K562 (cell line): ENCODE results near the gene KRT8. TPM values are rescaled to one million over a fixed set of nuclear protein-coding genes. Genes with fewer than 3 reads are reported as not detected.

Source experiments
- ARID1B ChIP-seq: fragments of 450-650 bp; IDR thresholded peaks from 2 replicates; pipeline ENCODE4 v1.6.1; 2016; ENCODE audit warnings: antibody characterized with exemption, mild to moderate bottlenecking, inconsistent platforms
- ATF7 ChIP-seq: fragments of 450-650 bp; IDR thresholded peaks from 2 replicates; pipeline ENCODE4 v1.7.1; 2014; ENCODE audit warnings: mild to moderate bottlenecking, moderate library complexity
- CCAR2 ChIP-seq: fragments of 200-400 bp; formaldehyde crosslinking; IDR thresholded peaks from 2 replicates; pipeline ENCODE4 v1.6.1; 2017; ENCODE audit warnings: mild to moderate bottlenecking, low read depth, low read length
- CEBPG ChIP-seq, 3 experiments: fragments of 200-800 bp in 1 of 3; sonication (Bioruptor generic) in 1 of 3; sonication (generic) in 1 of 3; formaldehyde crosslinking in 1 of 3; IDR thresholded peaks in 2 of 3; conservative IDR thresholded peaks in 1 of 3; 2 replicates each; pipeline versions ENCODE4 v1.6.1 to v1.8.0; 2016 to 2022; ENCODE audit warnings: missing compliant biosample characterization in 2 of 3, missing genetic modification characterization in 2 of 3, mild to moderate bottlenecking in 1 of 3, missing genetic modification reagents in 1 of 3
- DDX20 ChIP-seq: fragments of 450-650 bp; IDR thresholded peaks from 2 replicates; pipeline ENCODE4 v1.6.1; 2016; ENCODE audit warnings: missing genetic modification characterization, low read depth, mild to moderate bottlenecking, missing compliant biosample characterization, moderate library complexity
- EWSR1 ChIP-seq: fragments of 450-650 bp; IDR thresholded peaks from 2 replicates; pipeline ENCODE4 v1.6.1; 2018; ENCODE audit warnings: borderline replicate concordance, mild to moderate bottlenecking, low read depth, moderate library complexity; ENCODE audit not compliant: partially characterized antibody
- FOXP1 ChIP-seq: sonication (generic); formaldehyde crosslinking; IDR thresholded peaks from 2 replicates; pipeline ENCODE4 v1.8.0; 2022; ENCODE audit warnings: mild to moderate bottlenecking, missing genetic modification reagents
- IRF2 ChIP-seq: sonication (generic); formaldehyde crosslinking; IDR thresholded peaks from 2 replicates; pipeline ENCODE4 v1.8.1; 2022; ENCODE audit warnings: mild to moderate bottlenecking, missing genetic modification reagents
- JUNB ChIP-seq: fragments of 450-650 bp; formaldehyde crosslinking; conservative IDR thresholded peaks from 2 replicates; pipeline ENCODE4 v1.4.0; 2020; ENCODE audit warnings: mild to moderate bottlenecking
- L3MBTL2 ChIP-seq: fragments of 450-650 bp; IDR thresholded peaks from 2 replicates; pipeline ENCODE4 v1.6.1; 2016; ENCODE audit warnings: mild to moderate bottlenecking, moderate library complexity
- MCM2 ChIP-seq: fragments of 450-650 bp; IDR thresholded peaks from 2 replicates; pipeline ENCODE4 v1.6.1; 2017; ENCODE audit warnings: low read depth, mild to moderate bottlenecking
- MECOM ChIP-seq: fragments of 250-450 bp; sonication (Bioruptor Pico); IDR thresholded peaks from 2 replicates; pipeline ENCODE4 v1.8.0; 2022; ENCODE audit warnings: inconsistent platforms
- MTA1 ChIP-seq: fragments of 450-650 bp; IDR thresholded peaks from 2 replicates; pipeline ENCODE4 v1.6.1; 2017; ENCODE audit warnings: borderline replicate concordance
- NBN ChIP-seq: fragments of 450-650 bp; IDR thresholded peaks from 2 replicates; pipeline ENCODE4 v1.6.1; 2016; ENCODE audit warnings: low read depth, mild to moderate bottlenecking
- NCOA4 ChIP-seq: fragments of 450-650 bp; IDR thresholded peaks from 2 replicates; pipeline ENCODE4 v1.6.1; 2018; ENCODE audit warnings: mild to moderate bottlenecking; ENCODE audit not compliant: partially characterized antibody
- NFATC3 ChIP-seq: fragments of 450-650 bp; IDR thresholded peaks from 2 replicates; pipeline ENCODE4 v1.6.1; 2017; ENCODE audit warnings: mild to moderate bottlenecking
- NFE2L1 ChIP-seq: fragments of 450-650 bp; IDR thresholded peaks from 2 replicates; pipeline ENCODE4 v1.6.1; 2016; ENCODE audit warnings: missing genetic modification characterization, low read depth, mild to moderate bottlenecking, missing compliant biosample characterization, moderate library complexity, borderline replicate concordance
- NRF1 ChIP-seq, 2 experiments: fragments of 450-650 bp; IDR thresholded peaks in 1 of 2; conservative IDR thresholded peaks in 1 of 2; 2 replicates each; pipeline ENCODE4 v1.6.1; 2014; ENCODE audit warnings: mild to moderate bottlenecking in 2 of 2
- PYGO2 ChIP-seq: fragments of 450-650 bp; IDR thresholded peaks from 2 replicates; pipeline ENCODE4 v1.6.1; 2016; ENCODE audit warnings: mild to moderate bottlenecking, missing genetic modification characterization, moderate library complexity, missing compliant biosample characterization
- SP1 ChIP-seq: sonication (generic); formaldehyde crosslinking; IDR thresholded peaks from 2 replicates; pipeline ENCODE4 v1.8.1; 2022; ENCODE audit warnings: mild to moderate bottlenecking, missing genetic modification reagents
- TBP ChIP-seq: optimal IDR thresholded peaks from 2 replicates; pipeline ENCODE3; 2011; ENCODE audit warnings: low read depth, low read length, improper control_type of control experiment
- TCFL5 ChIP-seq: fragments of 250-450 bp; sonication (Bioruptor Pico); conservative IDR thresholded peaks from 2 replicates; pipeline ENCODE4 v1.6.1; 2021; ENCODE audit warnings: mild to moderate bottlenecking, moderate library complexity, matching md5 sums
- THRAP3 ChIP-seq: fragments of 450-650 bp; IDR thresholded peaks from 2 replicates; pipeline ENCODE4 v1.6.1; 2016; ENCODE audit warnings: mild to moderate bottlenecking, inconsistent platforms, borderline replicate concordance
- TSC22D4 ChIP-seq: fragments of 450-650 bp; IDR thresholded peaks from 2 replicates; pipeline ENCODE4 v1.6.1; 2016; ENCODE audit warnings: missing genetic modification characterization, missing biosample characterization, control low read depth
- WHSC1 ChIP-seq: IDR thresholded peaks from one replicate; pipeline ENCODE4 v1.6.1; 2012; ENCODE audit warnings: low read length, control low read depth, inconsistent platforms
- ZFPM2 ChIP-seq: fragments of 250-450 bp; sonication (Bioruptor Pico); IDR thresholded peaks from 2 replicates; pipeline ENCODE4 v1.5.1; 2022; ENCODE audit warnings: mild to moderate bottlenecking
- ZNF165 ChIP-seq: fragments of 250-450 bp; sonication (Bioruptor Pico); IDR thresholded peaks from 2 replicates; pipeline ENCODE4 v1.4.0; 2020; ENCODE audit warnings: borderline replicate concordance
- ZNF444 ChIP-seq: fragments of 250-450 bp; sonication (Bioruptor Pico); IDR thresholded peaks from 2 replicates; pipeline ENCODE4 v1.4.0; 2020; ENCODE audit warnings: mild to moderate bottlenecking, moderate library complexity
- ZNF717 ChIP-seq: fragments of 250-450 bp; sonication (Bioruptor Pico); IDR thresholded peaks from 2 replicates; pipeline ENCODE4 v1.5.0; 2021
- polyA plus RNA-seq, 8 experiments: library from polyadenylated mRNA; depleted of rRNA in 4 of 8; stranded (reverse) in 5 of 8; unstranded in 3 of 8; fragments of >200 nt; fragmentation: Nextera tagmentation in 2 of 8; fragmentation: Illumina TruSeq in 1 of 8; extraction: Ambion mirVana in 2 of 8; extraction: Trizol in 1 of 8; gene quantifications; 2 replicates each; pipeline versions ENCODE4 v1.2.1 to v1.2.3, GENCODE V29; 2011 to 2014; ENCODE audit warnings: inconsistent platforms in 1 of 8, missing spikeins in 1 of 8
- total RNA-seq, 7 experiments: library from RNA; depleted of rRNA in 6 of 7; stranded (reverse); fragments of >200 nt in 6 of 7; fragmentation: Illumina TruSeq in 2 of 7; extraction: Trizol in 2 of 7; gene quantifications; 2 replicates each; pipeline versions ENCODE4 v1.2.1 to v1.2.3, GENCODE V29; 2011 to 2021; ENCODE audit warnings: low replicate concordance in 1 of 7
- TF ChIP-seq, protein P1 (sequence below): fragments of 250-450 bp; sonication (Bioruptor Pico); IDR thresholded peaks from 2 replicates; pipeline ENCODE4 v1.9.0; 2021; ENCODE audit warnings: mild to moderate bottlenecking
- TF ChIP-seq, protein P2 (sequence below): sonication (generic); formaldehyde crosslinking; IDR thresholded peaks from 2 replicates; pipeline ENCODE4 v1.8.1; 2023; ENCODE audit warnings: mild to moderate bottlenecking, missing genetic modification reagents

Gene KRT8
- total and polyA plus RNA-seq, 9 of the 15 experiments (the other 6 are each of a cell fraction or from before 2014, with no cell fraction given), result 41.5 to 661 (median 260) TPM

DNA sequence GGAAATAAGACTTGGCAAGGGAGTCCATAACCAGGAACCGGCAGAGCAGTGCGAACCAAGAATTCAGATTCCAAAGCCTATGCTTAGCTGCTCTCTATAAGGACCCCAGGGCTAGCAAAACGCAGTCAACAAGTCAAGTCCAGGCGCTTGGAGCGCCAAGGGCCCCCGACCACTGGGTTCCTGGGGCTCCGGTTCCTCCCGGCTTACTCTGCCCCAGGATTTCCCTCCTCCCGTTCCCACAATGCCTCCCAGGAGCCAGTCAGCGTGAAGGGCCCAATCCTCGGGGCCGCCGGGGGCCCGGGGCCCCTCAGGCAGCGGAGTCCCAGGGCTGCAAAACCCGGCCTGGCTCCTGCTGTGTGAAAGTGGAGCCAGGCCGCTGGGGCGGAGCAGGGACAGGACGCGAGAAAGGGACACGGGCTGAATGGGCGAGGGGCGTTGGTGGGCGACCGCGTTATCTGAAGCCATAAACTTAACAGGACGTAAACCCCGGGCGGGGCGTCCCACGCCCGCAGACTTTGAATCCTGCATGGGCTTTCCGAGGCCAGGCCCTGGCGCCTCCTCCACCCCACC is 1.5 kb downstream of the KRT8 start (continued):
- TF ChIP-seq DDX20 (tag) (no peak), MTA1 (peak; percentile 38; the same call in 1 of the 2 replicates), NCOA4 (no peak), L3MBTL2 (peak; percentile 67; the same call in 1 of the 2 replicates), CEBPG (CRISPR knock-in tag; IDR thresholded peaks at IDR 0.05) (no peak), CEBPG (tag; conservative IDR thresholded peaks at IDR 0.05 in 1 of 2, IDR thresholded peaks at IDR 0.05 in 1 of 2) (peak in 1 of 2 experiments; percentile 30; a peak in 1 of 4 replicates), MECOM (CRISPR knock-in tag) (no peak), ZFPM2 (CRISPR knock-in tag) (no peak), ZNF165 (CRISPR knock-in tag) (no peak), SP1 (CRISPR knock-in tag) (no peak; the same call in 1 of the 2 replicates), THRAP3 (no peak), NFE2L1 (tag) (no peak), FOXP1 (CRISPR knock-in tag) (0 out of 2 replicates have a peak, but pooled peaks have one; percentile 37), PYGO2 (tag) (no peak), ZNF444 (no peak), CCAR2 (no peak), NBN (0 out of 2 replicates have a peak, but pooled peaks have one; percentile 39), ARID1B (no peak), IRF2 (CRISPR knock-in tag) (no peak), NFATC3 (no peak), TBP (no peak), TCFL5 (CRISPR knock-in tag) (no peak), ZNF717 (CRISPR knock-in tag) (no peak), MCM2 (no peak), EWSR1 (no peak), JUNB (no peak; the same call in 1 of the 2 replicates), WHSC1 (no peak), NRF1 (conservative IDR thresholded peaks at IDR 0.05 in 1 of 2, IDR thresholded peaks at IDR 0.05 in 1 of 2) (no peak), TSC22D4 (tag) (no peak), ATF7 (no peak; the same call in 1 of the 2 replicates)
- TF ChIP-seq, protein P1, sequence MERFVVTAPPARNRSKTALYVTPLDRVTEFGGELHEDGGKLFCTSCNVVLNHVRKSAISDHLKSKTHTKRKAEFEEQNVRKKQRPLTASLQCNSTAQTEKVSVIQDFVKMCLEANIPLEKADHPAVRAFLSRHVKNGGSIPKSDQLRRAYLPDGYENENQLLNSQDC (CRISPR knock-in tag), result no peak
- TF ChIP-seq, protein P2, sequence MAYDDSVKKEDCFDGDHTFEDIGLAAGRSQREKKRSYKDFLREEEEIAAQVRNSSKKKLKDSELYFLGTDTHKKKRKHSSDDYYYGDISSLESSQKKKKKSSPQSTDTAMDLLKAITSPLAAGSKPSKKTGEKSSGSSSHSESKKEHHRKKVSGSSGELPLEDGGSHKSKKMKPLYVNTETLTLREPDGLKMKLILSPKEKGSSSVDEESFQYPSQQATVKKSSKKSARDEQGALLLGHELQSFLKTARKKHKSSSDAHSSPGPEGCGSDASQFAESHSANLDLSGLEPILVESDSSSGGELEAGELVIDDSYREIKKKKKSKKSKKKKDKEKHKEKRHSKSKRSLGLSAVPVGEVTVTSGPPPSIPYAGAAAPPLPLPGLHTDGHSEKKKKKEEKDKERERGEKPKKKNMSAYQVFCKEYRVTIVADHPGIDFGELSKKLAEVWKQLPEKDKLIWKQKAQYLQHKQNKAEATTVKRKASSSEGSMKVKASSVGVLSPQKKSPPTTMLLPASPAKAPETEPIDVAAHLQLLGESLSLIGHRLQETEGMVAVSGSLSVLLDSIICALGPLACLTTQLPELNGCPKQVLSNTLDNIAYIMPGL (CRISPR knock-in tag), result no peak
